Smooth muscle cell (in vitro differentiated cells): ENCODE measurements around the gene CHD6. TPM values are rescaled to one million over a fixed set of nuclear protein-coding genes. Genes with fewer than 3 reads are reported as not detected.

Experiments
- DNase-seq: peaks from one replicate; lab custom pipeline; 2025; ENCODE audit not compliant: unreplicated experiment; lab: John Stamatoyannopoulos, UW
- H2AFZ ChIP-seq: fragments of 200-600 bp; sonication (generic); 2 replicates; pipeline ENCODE4 v1.6.0; 2016; ENCODE audit warnings: antibody characterized with exemption, low read depth, mild to moderate bottlenecking
- H3F3A ChIP-seq: fragments of 200-600 bp; sonication (generic); 2 replicates; pipeline ENCODE4 v1.6.0; 2017; ENCODE audit warnings: antibody characterized with exemption, low read depth
- H3K27ac ChIP-seq: fragments of 200-600 bp; sonication (generic); 2 replicates; pipeline ENCODE4 v1.5.1; 2016; ENCODE audit warnings: low read depth, mild to moderate bottlenecking
- H3K27me3 ChIP-seq: fragments of 200-600 bp; sonication (generic); 2 replicates; pipeline ENCODE4 v1.6.1; 2016; ENCODE audit warnings: low read depth, mild to moderate bottlenecking
- H3K36me3 ChIP-seq: fragments of 200-600 bp; sonication (generic); 2 replicates; pipeline ENCODE4 v1.5.1; 2016; ENCODE audit warnings: low read depth
- H3K4me1 ChIP-seq: fragments of 200-600 bp; sonication (generic); 2 replicates; pipeline ENCODE4 v1.5.1; 2016; ENCODE audit warnings: low read depth
- H3K4me2 ChIP-seq: fragments of 200-600 bp; sonication (generic); 2 replicates; pipeline ENCODE4 v1.6.0; 2016; ENCODE audit warnings: mild to moderate bottlenecking
- H3K4me3 ChIP-seq: fragments of 200-600 bp; sonication (generic); 2 replicates; pipeline ENCODE4 v1.5.1; 2016; ENCODE audit warnings: mild to moderate bottlenecking
- H3K79me2 ChIP-seq: fragments of 200-600 bp; sonication (generic); 2 replicates; pipeline ENCODE4 v1.6.0; 2016; ENCODE audit warnings: low read depth, mild to moderate bottlenecking
- H3K9ac ChIP-seq: fragments of 200-600 bp; sonication (generic); 2 replicates; pipeline ENCODE4 v1.6.0; 2016; ENCODE audit warnings: low read depth
- H3K9me3 ChIP-seq: fragments of 200-600 bp; sonication (generic); replicated peaks from 2 replicates; pipeline ENCODE4 v1.5.1; 2016; ENCODE audit warnings: low read depth
- H4K20me1 ChIP-seq: fragments of 200-600 bp; sonication (generic); 2 replicates; pipeline ENCODE4 v1.6.0; 2016; ENCODE audit warnings: low read depth
- WGBS: methylation state at CpG from one replicate; pipeline ENCODE4 v1.1.7; 2016; ENCODE audit warnings: low lambda C conversion rate; 5-methylcytosine and 5-hydroxymethylcytosine counted together
- polyA plus RNA-seq: library from polyadenylated mRNA; unstranded; fragments of >200 nt; fragmentation: Nextera tagmentation; extraction: Ambion mirVana; gene quantifications from 2 replicates; pipeline ENCODE4 v1.2.1, GENCODE V29; 2016
- total RNA-seq: library from RNA; depleted of rRNA; stranded (reverse); fragments of >200 nt; gene quantifications from 2 replicates; pipeline ENCODE4 v1.2.3, GENCODE V29; 2014
- TF ChIP-seq, protein P1 (sequence below): fragments of 200-600 bp; sonication (generic); IDR thresholded peaks from 2 replicates; pipeline ENCODE4 v1.5.1; 2017; ENCODE audit warnings: borderline replicate concordance, mild to moderate bottlenecking, antibody characterized with exemption; ENCODE audit not compliant: insufficient read depth, poor library complexity, severe bottlenecking

CHD6 gene
- total and polyA plus RNA-seq, 2 experiments from 2014 or later = 41.7 to 47.8 TPM

- Histone ChIP-seq H3K79me2 (no peaks in the 10 kb centered on the region), H3K27me3 (no peaks in the 10 kb centered on the region), H3F3A (no peaks in the 10 kb centered on the region), H3K4me3 (no peak overlapping the region), H4K20me1 (peaks cover 5% of the 10 kb centered on the region), H3K9me3 (no peaks in the 10 kb centered on the region), H3K4me1 (no peaks in the 10 kb centered on the region), H2AFZ (no peak overlapping the region), H3K27ac (peak overlapping the region; percentile 53), H3K4me2 (peak overlapping the region; percentile 26), H3K36me3 (no peaks in the 10 kb centered on the region), H3K9ac (no peak overlapping the region)
- 43% methylated on average over 3 of the region's 3 CpGs for WGBS
- TF ChIP-seq, protein P1, sequence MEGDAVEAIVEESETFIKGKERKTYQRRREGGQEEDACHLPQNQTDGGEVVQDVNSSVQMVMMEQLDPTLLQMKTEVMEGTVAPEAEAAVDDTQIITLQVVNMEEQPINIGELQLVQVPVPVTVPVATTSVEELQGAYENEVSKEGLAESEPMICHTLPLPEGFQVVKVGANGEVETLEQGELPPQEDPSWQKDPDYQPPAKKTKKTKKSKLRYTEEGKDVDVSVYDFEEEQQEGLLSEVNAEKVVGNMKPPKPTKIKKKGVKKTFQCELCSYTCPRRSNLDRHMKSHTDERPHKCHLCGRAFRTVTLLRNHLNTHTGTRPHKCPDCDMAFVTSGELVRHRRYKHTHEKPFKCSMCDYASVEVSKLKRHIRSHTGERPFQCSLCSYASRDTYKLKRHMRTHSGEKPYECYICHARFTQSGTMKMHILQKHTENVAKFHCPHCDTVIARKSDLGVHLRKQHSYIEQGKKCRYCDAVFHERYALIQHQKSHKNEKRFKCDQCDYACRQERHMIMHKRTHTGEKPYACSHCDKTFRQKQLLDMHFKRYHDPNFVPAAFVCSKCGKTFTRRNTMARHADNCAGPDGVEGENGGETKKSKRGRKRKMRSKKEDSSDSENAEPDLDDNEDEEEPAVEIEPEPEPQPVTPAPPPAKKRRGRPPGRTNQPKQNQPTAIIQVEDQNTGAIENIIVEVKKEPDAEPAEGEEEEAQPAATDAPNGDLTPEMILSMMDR = no peak
- DNase-seq = no peak
These were observed 189.9 kb downstream of the CHD6 start for GRCh38 chr20:41428285-41428684.

DNA sequence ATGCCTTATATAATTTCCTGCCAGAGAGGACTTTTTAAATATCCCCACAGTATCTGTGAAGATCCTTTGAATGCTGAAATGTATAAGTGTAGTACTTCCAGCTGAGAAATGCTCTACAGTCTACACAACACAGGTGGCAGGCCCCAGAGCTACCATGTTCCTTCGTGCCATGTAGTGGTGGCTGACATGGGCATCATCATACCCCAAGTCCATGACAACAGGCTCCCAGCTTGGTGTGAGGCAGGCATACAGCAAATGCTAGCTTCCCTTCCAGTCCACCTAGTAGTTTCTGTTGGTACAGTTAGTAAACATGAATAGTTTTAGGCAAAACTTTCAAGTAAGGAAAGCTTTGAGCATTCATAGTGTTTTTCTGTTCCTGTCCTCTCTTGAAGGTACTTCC is 190.3 kb downstream of the CHD6 start:
- Histone ChIP-seq H2AFZ (no peak overlapping the region), H3K79me2 (no peaks in the 10 kb centered on the region), H3K36me3 (no peaks in the 10 kb centered on the region), H3K4me2 (no peak overlapping the region), H4K20me1 (peaks cover 5% of the 10 kb centered on the region), H3K4me1 (no peaks in the 10 kb centered on the region), H3F3A (no peaks in the 10 kb centered on the region), H3K9ac (no peak overlapping the region), H3K27me3 (no peaks in the 10 kb centered on the region), H3K27ac (peak overlapping the region; percentile 53), H3K9me3 (no peaks in the 10 kb centered on the region), H3K4me3 (no peak overlapping the region)
- WGBS = 62% methylated on average over 1 of the region's 1 CpG
- TF ChIP-seq, protein P1 = no peak
- DNase-seq = no peak

DNA sequence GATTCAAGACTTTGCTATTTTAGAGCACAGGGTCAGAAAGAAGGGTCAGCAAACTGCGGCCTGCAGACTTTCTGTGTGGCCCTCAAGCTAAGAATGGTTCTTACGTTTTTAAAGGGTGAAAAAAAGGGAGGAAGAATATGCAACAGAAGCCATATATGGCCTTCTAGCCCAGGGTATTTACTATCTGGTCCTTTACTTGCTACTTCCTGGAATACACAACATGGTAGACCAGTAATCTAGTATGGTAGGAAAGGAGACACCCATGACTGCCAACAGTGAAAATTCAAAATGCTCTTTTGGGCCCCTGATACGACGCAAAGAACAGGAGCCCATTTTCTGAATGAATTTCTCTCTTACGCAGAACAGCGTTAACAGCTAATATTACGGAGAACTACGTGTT is 191.2 kb downstream of the CHD6 start:
- DNase-seq = no peak
- Histone ChIP-seq H3K27me3 (no peaks in the 10 kb centered on the region), H3K4me1 (no peaks in the 10 kb centered on the region), H2AFZ (no peak overlapping the region), H3K9ac (no peak overlapping the region), H3K36me3 (no peaks in the 10 kb centered on the region), H4K20me1 (peaks cover 5% of the 10 kb centered on the region), H3F3A (no peaks in the 10 kb centered on the region), H3K4me2 (peak overlapping the region; percentile 42), H3K4me3 (no peak overlapping the region), H3K27ac (peak overlapping the region; percentile 71), H3K9me3 (no peaks in the 10 kb centered on the region), H3K79me2 (no peaks in the 10 kb centered on the region)
- TF ChIP-seq, protein P1 = no peak
- 90% methylated on average over 8 of the region's 8 CpGs for WGBS

DNA sequence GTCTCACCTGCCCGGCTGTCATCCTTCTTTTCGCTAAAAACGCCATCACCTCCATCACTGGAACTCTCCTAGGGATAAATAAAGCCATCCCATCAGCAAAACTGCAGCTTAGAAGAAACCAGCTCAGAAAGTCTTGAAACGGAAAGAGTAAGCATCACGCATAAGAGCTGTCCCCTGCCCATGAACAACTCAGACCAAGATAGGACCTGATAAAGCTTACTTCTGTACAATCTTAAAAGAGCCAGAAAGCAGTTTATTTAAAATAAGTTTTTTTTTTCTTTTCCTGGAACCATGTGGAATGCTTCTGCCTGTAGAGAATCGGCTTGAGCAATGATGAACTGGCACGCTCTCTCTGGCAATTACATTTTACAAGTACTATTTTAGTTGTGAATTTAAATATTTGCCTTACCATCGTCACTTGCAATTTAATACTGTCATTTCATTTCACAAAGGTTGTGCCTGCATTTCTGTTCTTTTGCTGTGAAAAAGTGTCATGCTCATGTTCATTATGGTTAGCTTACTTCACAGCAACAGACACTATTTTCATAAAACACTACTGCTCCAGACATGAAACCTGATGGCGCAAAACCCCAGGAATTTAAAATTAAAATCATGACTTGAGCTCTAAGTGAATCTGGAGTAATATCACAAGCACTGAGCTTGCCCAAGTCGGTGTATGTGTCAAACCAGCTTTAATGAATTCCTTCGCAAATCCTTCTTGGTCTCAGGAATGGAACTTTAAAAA is 191.9 kb downstream of the CHD6 start:
- Histone ChIP-seq H4K20me1 (peaks cover 5% of the 10 kb centered on the region), H3K9ac (no peak overlapping the region), H3K79me2 (no peaks in the 10 kb centered on the region), H3K27me3 (no peaks in the 10 kb centered on the region), H3K36me3 (no peaks in the 10 kb centered on the region), H3K9me3 (no peaks in the 10 kb centered on the region), H3K4me1 (no peaks in the 10 kb centered on the region), H3K27ac (peak overlapping the region; percentile 71), H3K4me3 (no peak overlapping the region), H3F3A (no peaks in the 10 kb centered on the region), H2AFZ (no peak overlapping the region), H3K4me2 (peak overlapping the region; percentile 42)
- WGBS = 79% methylated on average over 11 of the region's 11 CpGs
- TF ChIP-seq, protein P1 = no peak
- no peak for DNase-seq
